HepG2 (cell line): ENCODE data around the gene CABLES2. TPM values are rescaled to one million over a fixed set of nuclear protein-coding genes. Genes with fewer than 3 reads are reported as not detected.

Experiments
- POLR2A ChIP-seq, 2 experiments: IDR thresholded peaks; 2 replicates each; pipeline ENCODE4 v1.6.1; 2011; ENCODE audit warnings: low read depth in 2 of 2, low read length in 2 of 2, mild to moderate bottlenecking in 1 of 2, moderate library complexity in 1 of 2; ENCODE audit not compliant: insufficient read depth in 1 of 2
- SSRP1 ChIP-seq: IDR thresholded peaks from 2 replicates; pipeline ENCODE4 v1.6.1; 2016; ENCODE audit warnings: control low read depth
- ZNF124 ChIP-seq: sonication (generic); formaldehyde crosslinking; IDR thresholded peaks from 2 replicates; pipeline ENCODE4 v1.4.0; 2020; ENCODE audit warnings: missing genetic modification reagents
- ZNF761 ChIP-seq: sonication (generic); formaldehyde crosslinking; conservative IDR thresholded peaks from 2 replicates; pipeline ENCODE4 v1.4.0; 2020; ENCODE audit warnings: mild to moderate bottlenecking, missing genetic modification reagents
- ZNF768 ChIP-seq: sonication (generic); formaldehyde crosslinking; IDR thresholded peaks from 2 replicates; pipeline ENCODE4 v1.4.0; 2020; ENCODE audit warnings: missing genetic modification reagents
- polyA plus RNA-seq, 8 experiments: library from polyadenylated mRNA; depleted of rRNA in 3 of 8; stranded (reverse) in 7 of 8; unstranded in 1 of 8; fragments of >200 nt; fragmentation: Illumina TruSeq in 4 of 8; extraction: Trizol in 4 of 8; gene quantifications; 2 replicates each; pipeline versions ENCODE4 v1.2.1 to v1.2.3, GENCODE V29; 2011 to 2016; ENCODE audit warnings: low read depth in 4 of 8, missing spikeins in 1 of 8, mixed read lengths in 1 of 8; ENCODE audit not compliant: insufficient read depth in 1 of 8
- total RNA-seq, 5 experiments: library from RNA; depleted of rRNA; stranded (reverse); fragments of >200 nt; fragmentation: Illumina TruSeq; extraction: Trizol; gene quantifications; 2 replicates each; pipeline ENCODE4 v1.2.3, GENCODE V29; 2016; ENCODE audit warnings: low read depth in 1 of 5
- TF ChIP-seq, protein P1 (sequence below): sonication (generic); formaldehyde crosslinking; IDR thresholded peaks from 2 replicates; pipeline ENCODE4 v1.4.0; 2020; ENCODE audit warnings: mild to moderate bottlenecking, missing genetic modification reagents
- TF ChIP-seq, protein P2 (sequence below): sonication (generic); formaldehyde crosslinking; conservative IDR thresholded peaks from 2 replicates; pipeline ENCODE4 v1.8.0; 2022; ENCODE audit warnings: low read depth, missing genetic modification reagents
- TF ChIP-seq, protein P3 (sequence below): sonication (generic); formaldehyde crosslinking; IDR thresholded peaks from 2 replicates; pipeline ENCODE4 v1.4.0; 2020; ENCODE audit warnings: mild to moderate bottlenecking, missing genetic modification reagents
- TF ChIP-seq, protein P4 (sequence below): sonication (generic); formaldehyde crosslinking; IDR thresholded peaks from one replicate; pipeline ENCODE4 v1.5.1; 2020; ENCODE audit warnings: mild to moderate bottlenecking, missing genetic modification reagents; ENCODE audit errors: not compliant biosample characterization

The CABLES2 gene
- total and polyA plus RNA-seq, 2 of the 13 experiments (the other 11 are each of a cell fraction or from before 2014, with no cell fraction given), result 5.2 to 9.7 TPM

DNA sequence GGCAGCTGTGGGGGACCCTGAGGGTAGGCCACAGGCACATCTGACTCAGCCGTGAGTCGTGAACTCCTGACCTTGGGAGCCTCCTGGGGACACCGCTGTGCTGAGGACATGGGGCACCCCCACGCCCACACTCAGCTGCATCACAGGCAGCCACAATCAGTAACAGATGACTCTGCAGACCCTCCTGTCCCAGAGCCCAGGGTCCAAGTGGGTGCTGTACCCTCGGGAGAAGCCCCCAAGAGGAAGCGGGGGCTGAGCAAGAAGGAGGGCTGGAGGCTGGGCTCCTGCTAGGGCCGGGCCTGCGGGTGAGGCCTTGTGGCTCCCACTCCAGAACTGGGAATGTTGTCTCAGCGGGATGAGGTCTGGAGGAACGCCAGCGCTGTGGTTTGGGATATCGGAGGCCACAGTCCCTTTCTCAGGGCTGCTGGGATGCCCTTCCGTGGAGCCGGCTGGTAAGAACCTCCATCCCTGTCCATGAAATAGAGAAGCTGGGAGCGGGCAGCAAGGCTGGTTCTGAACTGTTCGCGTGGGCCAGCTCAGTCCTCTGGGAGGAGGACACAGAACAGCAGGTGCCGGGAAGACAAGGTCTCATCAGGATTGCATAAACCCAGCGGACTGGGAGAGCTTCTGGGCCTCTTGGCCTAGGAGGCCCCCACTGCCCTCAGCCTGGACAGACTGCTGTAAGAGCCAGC, 36.8 kb downstream of the CABLES2 start (continued):
- TF ChIP-seq, protein P1, sequence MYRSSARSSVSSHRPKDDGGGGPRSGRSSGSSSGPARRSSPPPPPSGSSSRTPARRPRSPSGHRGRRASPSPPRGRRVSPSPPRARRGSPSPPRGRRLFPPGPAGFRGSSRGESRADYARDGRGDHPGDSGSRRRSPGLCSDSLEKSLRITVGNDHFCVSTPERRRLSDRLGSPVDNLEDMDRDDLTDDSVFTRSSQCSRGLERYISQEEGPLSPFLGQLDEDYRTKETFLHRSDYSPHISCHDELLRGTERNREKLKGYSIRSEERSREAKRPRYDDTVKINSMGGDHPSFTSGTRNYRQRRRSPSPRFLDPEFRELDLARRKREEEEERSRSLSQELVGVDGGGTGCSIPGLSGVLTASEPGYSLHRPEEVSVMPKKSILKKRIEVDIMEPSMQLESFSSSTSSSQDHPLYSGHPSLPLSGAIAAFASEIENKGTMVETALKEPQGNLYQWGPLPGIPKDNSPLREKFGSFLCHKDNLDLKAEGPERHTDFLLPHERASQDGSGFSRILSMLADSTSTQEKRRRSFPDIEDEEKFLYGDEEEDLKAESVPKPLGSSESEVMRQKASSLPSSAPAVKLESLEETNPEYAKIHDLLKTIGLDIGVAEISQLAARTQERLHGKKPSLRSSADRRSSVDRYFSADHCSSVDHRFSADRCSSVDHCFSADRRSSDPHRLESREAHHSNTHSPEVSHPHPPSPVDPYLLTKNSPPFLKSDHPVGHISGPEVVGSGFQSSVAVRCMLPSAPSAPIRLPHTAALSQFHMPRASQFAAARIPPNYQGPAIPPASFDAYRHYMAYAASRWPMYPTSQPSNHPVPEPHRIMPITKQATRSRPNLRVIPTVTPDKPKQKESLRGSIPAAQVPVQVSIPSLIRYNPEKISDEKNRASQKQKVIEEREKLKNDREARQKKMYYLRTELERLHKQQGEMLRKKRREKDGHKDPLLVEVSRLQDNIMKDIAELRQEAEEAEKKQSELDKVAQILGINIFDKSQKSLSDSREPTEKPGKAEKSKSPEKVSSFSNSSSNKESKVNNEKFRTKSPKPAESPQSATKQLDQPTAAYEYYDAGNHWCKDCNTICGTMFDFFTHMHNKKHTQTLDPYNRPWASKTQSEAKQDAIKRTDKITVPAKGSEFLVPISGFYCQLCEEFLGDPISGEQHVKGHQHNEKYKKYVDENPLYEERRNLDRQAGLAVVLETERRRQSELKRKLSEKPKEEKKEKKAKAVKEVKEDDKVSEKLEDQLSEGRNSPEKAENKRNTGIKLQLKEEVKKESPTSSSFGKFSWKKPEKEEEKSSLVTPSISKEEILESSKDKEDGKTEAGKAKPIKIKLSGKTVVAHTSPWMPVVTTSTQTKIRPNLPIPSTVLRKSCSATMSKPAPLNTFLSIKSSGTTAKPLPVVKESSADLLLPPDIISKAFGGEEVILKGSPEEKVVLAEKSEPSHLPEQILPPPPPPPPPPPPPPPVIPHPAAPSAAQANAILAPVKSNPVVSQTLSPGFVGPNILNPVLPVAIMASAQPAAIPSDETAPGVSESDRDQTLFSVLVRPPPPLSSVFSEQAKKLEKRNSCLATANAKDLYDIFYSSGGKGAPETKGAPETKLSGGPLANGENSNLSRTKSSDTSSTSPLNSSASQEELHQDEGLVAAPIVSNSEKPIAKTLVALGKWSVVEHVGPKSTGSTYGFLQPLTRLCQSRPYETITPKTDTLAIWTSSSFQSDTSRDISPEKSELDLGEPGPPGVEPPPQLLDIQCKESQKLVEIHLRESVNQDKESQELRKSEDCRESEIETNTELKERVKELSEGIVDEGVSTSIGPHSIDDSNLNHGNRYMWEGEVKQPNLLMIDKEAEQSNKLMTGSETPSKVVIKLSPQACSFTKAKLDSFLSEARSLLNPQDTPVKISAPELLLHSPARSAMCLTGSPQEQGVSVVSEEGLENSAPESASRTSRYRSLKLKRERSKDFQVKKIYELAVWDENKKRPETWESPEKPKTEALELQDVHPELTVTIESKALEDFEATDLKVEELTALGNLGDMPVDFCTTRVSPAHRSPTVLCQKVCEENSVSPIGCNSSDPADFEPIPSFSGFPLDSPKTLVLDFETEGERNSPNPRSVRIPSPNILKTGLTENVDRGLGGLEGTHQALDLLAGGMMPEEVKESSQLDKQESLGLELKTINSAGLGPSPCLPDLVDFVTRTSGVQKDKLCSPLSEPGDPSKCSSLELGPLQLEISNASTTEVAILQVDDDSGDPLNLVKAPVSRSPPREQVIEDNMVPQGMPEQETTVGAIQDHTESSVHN (CRISPR knock-in tag), result no peak; the same call in none of the 2 replicates
- TF ChIP-seq, protein P2, sequence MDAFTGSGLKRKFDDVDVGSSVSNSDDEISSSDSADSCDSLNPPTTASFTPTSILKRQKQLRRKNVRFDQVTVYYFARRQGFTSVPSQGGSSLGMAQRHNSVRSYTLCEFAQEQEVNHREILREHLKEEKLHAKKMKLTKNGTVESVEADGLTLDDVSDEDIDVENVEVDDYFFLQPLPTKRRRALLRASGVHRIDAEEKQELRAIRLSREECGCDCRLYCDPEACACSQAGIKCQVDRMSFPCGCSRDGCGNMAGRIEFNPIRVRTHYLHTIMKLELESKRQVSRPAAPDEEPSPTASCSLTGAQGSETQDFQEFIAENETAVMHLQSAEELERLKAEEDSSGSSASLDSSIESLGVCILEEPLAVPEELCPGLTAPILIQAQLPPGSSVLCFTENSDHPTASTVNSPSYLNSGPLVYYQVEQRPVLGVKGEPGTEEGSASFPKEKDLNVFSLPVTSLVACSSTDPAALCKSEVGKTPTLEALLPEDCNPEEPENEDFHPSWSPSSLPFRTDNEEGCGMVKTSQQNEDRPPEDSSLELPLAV (CRISPR knock-in tag), result no peak
- TF ChIP-seq POLR2A (IDR thresholded peaks at IDR 0.05; ENCODE audit: insufficient read depth in 1 of 2, low read depth in 2 of 2, low read length in 2 of 2) (peak in 1 of 2 experiments; percentile 5; a peak in 1 of 4 replicates), ZNF124 (CRISPR knock-in tag) (no peak), ZNF761 (CRISPR knock-in tag) (no peak), ZNF768 (no peak), SSRP1 (CRISPR knock-in tag) (peak; percentile 80)
- TF ChIP-seq, protein P3, sequence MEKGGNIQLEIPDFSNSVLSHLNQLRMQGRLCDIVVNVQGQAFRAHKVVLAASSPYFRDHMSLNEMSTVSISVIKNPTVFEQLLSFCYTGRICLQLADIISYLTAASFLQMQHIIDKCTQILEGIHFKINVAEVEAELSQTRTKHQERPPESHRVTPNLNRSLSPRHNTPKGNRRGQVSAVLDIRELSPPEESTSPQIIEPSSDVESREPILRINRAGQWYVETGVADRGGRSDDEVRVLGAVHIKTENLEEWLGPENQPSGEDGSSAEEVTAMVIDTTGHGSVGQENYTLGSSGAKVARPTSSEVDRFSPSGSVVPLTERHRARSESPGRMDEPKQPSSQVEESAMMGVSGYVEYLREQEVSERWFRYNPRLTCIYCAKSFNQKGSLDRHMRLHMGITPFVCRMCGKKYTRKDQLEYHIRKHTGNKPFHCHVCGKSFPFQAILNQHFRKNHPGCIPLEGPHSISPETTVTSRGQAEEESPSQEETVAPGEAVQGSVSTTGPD (CRISPR knock-in tag), result no peak
- TF ChIP-seq, protein P4, sequence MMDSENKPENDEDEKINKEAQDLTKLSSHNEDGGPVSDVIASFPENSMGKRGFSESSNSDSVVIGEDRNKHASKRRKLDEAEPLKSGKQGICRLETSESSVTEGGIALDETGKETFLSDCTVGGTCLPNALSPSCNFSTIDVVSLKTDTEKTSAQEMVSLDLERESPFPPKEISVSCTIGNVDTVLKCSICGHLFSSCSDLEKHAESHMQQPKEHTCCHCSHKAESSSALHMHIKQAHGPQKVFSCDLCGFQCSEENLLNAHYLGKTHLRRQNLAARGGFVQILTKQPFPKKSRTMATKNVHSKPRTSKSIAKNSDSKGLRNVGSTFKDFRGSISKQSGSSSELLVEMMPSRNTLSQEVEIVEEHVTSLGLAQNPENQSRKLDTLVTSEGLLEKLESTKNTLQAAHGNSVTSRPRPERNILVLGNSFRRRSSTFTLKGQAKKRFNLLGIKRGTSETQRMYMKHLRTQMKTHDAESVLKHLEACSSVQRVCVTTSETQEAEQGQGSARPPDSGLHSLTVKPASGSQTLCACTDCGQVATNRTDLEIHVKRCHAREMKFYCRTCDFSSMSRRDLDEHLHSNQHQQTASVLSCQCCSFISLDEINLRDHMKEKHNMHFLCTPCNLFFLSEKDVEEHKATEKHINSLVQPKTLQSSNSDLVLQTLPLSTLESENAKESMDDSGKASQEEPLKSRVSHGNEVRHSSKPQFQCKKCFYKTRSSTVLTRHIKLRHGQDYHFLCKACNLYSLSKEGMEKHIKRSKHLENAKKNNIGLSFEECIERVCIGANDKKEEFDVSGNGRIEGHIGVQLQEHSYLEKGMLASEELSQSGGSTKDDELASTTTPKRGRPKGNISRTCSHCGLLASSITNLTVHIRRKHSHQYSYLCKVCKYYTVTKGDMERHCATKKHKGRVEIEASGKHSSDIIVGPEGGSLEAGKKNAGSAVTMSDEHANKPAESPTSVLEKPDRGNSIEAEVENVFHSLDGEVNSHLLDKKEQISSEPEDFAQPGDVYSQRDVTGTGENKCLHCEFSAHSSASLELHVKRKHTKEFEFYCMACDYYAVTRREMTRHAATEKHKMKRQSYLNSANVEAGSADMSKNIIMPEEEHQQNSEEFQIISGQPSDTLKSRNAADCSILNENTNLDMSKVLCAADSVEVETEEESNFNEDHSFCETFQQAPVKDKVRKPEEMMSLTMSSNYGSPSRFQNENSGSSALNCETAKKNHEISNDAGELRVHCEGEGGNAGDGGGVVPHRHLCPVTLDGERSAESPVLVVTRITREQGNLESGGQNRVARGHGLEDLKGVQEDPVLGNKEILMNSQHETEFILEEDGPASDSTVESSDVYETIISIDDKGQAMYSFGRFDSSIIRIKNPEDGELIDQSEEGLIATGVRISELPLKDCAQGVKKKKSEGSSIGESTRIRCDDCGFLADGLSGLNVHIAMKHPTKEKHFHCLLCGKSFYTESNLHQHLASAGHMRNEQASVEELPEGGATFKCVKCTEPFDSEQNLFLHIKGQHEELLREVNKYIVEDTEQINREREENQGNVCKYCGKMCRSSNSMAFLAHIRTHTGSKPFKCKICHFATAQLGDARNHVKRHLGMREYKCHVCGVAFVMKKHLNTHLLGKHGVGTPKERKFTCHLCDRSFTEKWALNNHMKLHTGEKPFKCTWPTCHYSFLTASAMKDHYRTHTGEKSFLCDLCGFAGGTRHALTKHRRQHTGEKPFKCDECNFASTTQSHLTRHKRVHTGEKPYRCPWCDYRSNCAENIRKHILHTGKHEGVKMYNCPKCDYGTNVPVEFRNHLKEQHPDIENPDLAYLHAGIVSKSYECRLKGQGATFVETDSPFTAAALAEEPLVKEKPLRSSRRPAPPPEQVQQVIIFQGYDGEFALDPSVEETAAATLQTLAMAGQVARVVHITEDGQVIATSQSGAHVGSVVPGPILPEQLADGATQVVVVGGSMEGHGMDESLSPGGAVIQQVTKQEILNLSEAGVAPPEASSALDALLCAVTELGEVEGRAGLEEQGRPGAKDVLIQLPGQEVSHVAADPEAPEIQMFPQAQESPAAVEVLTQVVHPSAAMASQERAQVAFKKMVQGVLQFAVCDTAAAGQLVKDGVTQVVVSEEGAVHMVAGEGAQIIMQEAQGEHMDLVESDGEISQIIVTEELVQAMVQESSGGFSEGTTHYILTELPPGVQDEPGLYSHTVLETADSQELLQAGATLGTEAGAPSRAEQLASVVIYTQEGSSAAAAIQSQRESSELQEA, result no peak
